RWPE2 (cell line): ENCODE data around the gene PSME3IP1.
"Not testable (repeated sequence)": the region's sequence is repeated elsewhere in the genome, so short reads cannot be mapped to it uniquely, and the experiment has no call there.

Source experiments
- ATAC-seq: fragments of 200-7000 bp; cut with Tn5 transposase; 3 replicates; pipeline ENCODE4 v1.9.1; 2021; ENCODE audit warnings: low read depth
- DNase-seq: peaks from one replicate; pipeline ENCODE4 v3.0.0-alpha.2; 2020; ENCODE audit warnings: low spot score
- H3K27ac ChIP-seq: fragments of 450-650 bp; 2 replicates; pipeline ENCODE4 v1.5.1; 2017; ENCODE audit warnings: mild to moderate bottlenecking; ENCODE audit not compliant: poor library complexity, severe bottlenecking
- H3K27me3 ChIP-seq: fragments of 250-450 bp; sonication (Bioruptor Pico); 2 replicates; pipeline ENCODE4 v1.5.1; 2021; ENCODE audit warnings: mild to moderate bottlenecking, moderate library complexity; ENCODE audit not compliant: insufficient read depth, poor library complexity, severe bottlenecking
- H3K36me3 ChIP-seq: fragments of 250-450 bp; sonication (Bioruptor Pico); 2 replicates; pipeline ENCODE4 v1.5.1; 2020; ENCODE audit warnings: low read depth, mild to moderate bottlenecking, moderate library complexity
- H3K4me1 ChIP-seq: fragments of 250-450 bp; sonication (Bioruptor Pico); 2 replicates; pipeline ENCODE4 v1.5.1; 2021; ENCODE audit warnings: mild to moderate bottlenecking, moderate library complexity; ENCODE audit not compliant: insufficient read depth, poor library complexity, severe bottlenecking
- H3K4me3 ChIP-seq: fragments of 250-450 bp; sonication (Bioruptor Pico); 2 replicates; pipeline ENCODE4 v1.5.1; 2021; ENCODE audit warnings: mild to moderate bottlenecking, moderate library complexity; ENCODE audit not compliant: severe bottlenecking
- H3K9me3 ChIP-seq: fragments of 250-450 bp; sonication (Bioruptor Pico); 2 replicates; pipeline ENCODE4 v1.5.1; 2021; ENCODE audit warnings: mild to moderate bottlenecking, moderate library complexity; ENCODE audit not compliant: severe bottlenecking
- CTCF ChIP-seq: fragments of 450-650 bp; IDR thresholded peaks from one replicate; pipeline ENCODE4 v1.5.1; 2017; ENCODE audit warnings: mild to moderate bottlenecking, moderate library complexity; ENCODE audit not compliant: poor library complexity, severe bottlenecking

PSME3IP1 gene

GRCh38 chr16:57110937-57111336 lies 74.9 kb downstream of the PSME3IP1 start:
- DNase-seq (no peak), ATAC-seq (no peak)
- H3K4me1 ChIP-seq = no peaks in the 10 kb centered on the region
- H3K27ac ChIP-seq = no peak overlapping the region
- H3K9me3 ChIP-seq = no peaks in the 10 kb centered on the region
- no peak for TF ChIP-seq CTCF
- H3K36me3 ChIP-seq = 0 out of 2 replicates have a peak, but pooled peaks cover 5% of the 10 kb centered on the region
- no peaks in the 10 kb centered on the region for H3K27me3 ChIP-seq
- no peak overlapping the region for H3K4me3 ChIP-seq

- H3K9me3 ChIP-seq, DNase-seq, H3K27ac ChIP-seq, H3K36me3 ChIP-seq, H3K27me3 ChIP-seq, H3K4me3 ChIP-seq, H3K4me1 ChIP-seq, ATAC-seq: not testable (repeated sequence)
These were observed 76.4 kb downstream of the PSME3IP1 start for GRCh38 chr16:57109259-57110105.

- ATAC-seq (no peak), DNase-seq (no peak)
- no peak overlapping the region for H3K4me3 ChIP-seq
- H3K4me1 ChIP-seq = no peaks in the 10 kb centered on the region
- no peaks in the 10 kb centered on the region for H3K9me3 ChIP-seq
- H3K27ac ChIP-seq = no peak overlapping the region
- no peaks in the 10 kb centered on the region for H3K27me3 ChIP-seq
- H3K36me3 ChIP-seq = no peaks in the 10 kb centered on the region
- TF ChIP-seq CTCF = no peak
These were observed 77.4 kb downstream of the PSME3IP1 start for GRCh38 chr16:57108432-57108831.

GRCh38 chr16:57107321-57107922 lies 78.4 kb downstream of the PSME3IP1 start:
- no peaks in the 10 kb centered on the region for H3K36me3 ChIP-seq
- DNase-seq = no peak
- ATAC-seq = no peak

GRCh38 chr16:57106767-57107166 lies 79.1 kb downstream of the PSME3IP1 start:
- Histone ChIP-seq H3K4me1 (no peaks in the 10 kb centered on the region), H3K36me3 (no peaks in the 10 kb centered on the region), H3K4me3 (no peak overlapping the region), H3K9me3 (no peaks in the 10 kb centered on the region), H3K27ac (no peak overlapping the region), H3K27me3 (no peaks in the 10 kb centered on the region)
- no peak for TF ChIP-seq CTCF
- ATAC-seq (no peak; the same call in 2 of the 3 replicates), DNase-seq (no peak)

More at GRCh38 chr16:57107321-57107922, 78.4 kb downstream of the PSME3IP1 start:
- Histone ChIP-seq H3K27me3 (no peaks in the 10 kb centered on the region), H3K4me3 (no peak overlapping the region), H3K27ac (no peak overlapping the region), H3K9me3 (no peaks in the 10 kb centered on the region), H3K4me1 (no peaks in the 10 kb centered on the region)
- no peak for TF ChIP-seq CTCF
